HepG2 (cell line): Measurements from ENCODE around the gene PSKH1. TPM values are rescaled to one million over a fixed set of nuclear protein-coding genes. Genes with fewer than 3 reads are reported as not detected.
A peak's percentile ranks its signal among the peaks of the same experiment; 100 is the strongest.

Experiments
- AHR ChIP-seq: IDR thresholded peaks from 2 replicates; pipeline ENCODE4 v1.6.1; 2018; ENCODE audit warnings: missing genetic modification reagents, missing compliant biosample characterization
- DR1 ChIP-seq: sonication (generic); formaldehyde crosslinking; IDR thresholded peaks from 2 replicates; pipeline ENCODE4 v1.8.0; 2021; ENCODE audit warnings: mild to moderate bottlenecking, missing genetic modification reagents, inconsistent platforms
- FOXO1 ChIP-seq: sonication (generic); formaldehyde crosslinking; IDR thresholded peaks from 2 replicates; pipeline ENCODE4 v1.4.0; 2020; ENCODE audit warnings: missing genetic modification reagents
- GATAD1 ChIP-seq: IDR thresholded peaks from 2 replicates; pipeline ENCODE4 v1.6.1; 2016; ENCODE audit warnings: missing genetic modification reagents, missing compliant biosample characterization
- HDAC2 ChIP-seq: sonication (generic); formaldehyde crosslinking; IDR thresholded peaks from 2 replicates; pipeline ENCODE4 v1.4.0; 2020; ENCODE audit warnings: missing genetic modification reagents
- HOXD1 ChIP-seq: sonication (generic); formaldehyde crosslinking; IDR thresholded peaks from 2 replicates; pipeline ENCODE4 v1.5.0; 2020; ENCODE audit warnings: missing genetic modification reagents
- JUNB ChIP-seq: sonication (generic); formaldehyde crosslinking; IDR thresholded peaks from 2 replicates; pipeline ENCODE4 v1.8.0; 2022; ENCODE audit warnings: missing genetic modification reagents, mild to moderate bottlenecking, borderline replicate concordance
- KLF15 ChIP-seq: sonication (generic); formaldehyde crosslinking; IDR thresholded peaks from 2 replicates; pipeline ENCODE4 v1.8.1; 2023; ENCODE audit warnings: borderline replicate concordance, mild to moderate bottlenecking, inconsistent platforms, missing genetic modification reagents, mixed read lengths
- MYNN ChIP-seq: sonication (generic); formaldehyde crosslinking; IDR thresholded peaks from 2 replicates; pipeline ENCODE4 v1.4.0; 2020; ENCODE audit warnings: mild to moderate bottlenecking, low read depth, missing genetic modification reagents
- RBM39 ChIP-seq: fragments of 200-400 bp; formaldehyde crosslinking; IDR thresholded peaks from one replicate; pipeline ENCODE4 v1.6.1; 2018; ENCODE audit warnings: antibody characterized with exemption, mild to moderate bottlenecking, low read depth, low read length; ENCODE audit not compliant: poor library complexity, severe bottlenecking
- REL ChIP-seq: sonication (generic); formaldehyde crosslinking; conservative IDR thresholded peaks from 2 replicates; pipeline ENCODE4 v1.8.0; 2022; ENCODE audit warnings: mild to moderate bottlenecking, missing genetic modification reagents, moderate library complexity
- TFE3 ChIP-seq: IDR thresholded peaks from 2 replicates; pipeline ENCODE4 v1.6.1; 2016
- ZNF510 ChIP-seq: sonication (generic); formaldehyde crosslinking; IDR thresholded peaks from 2 replicates; pipeline ENCODE4 v1.4.0; 2020; ENCODE audit warnings: low read depth, mild to moderate bottlenecking, missing genetic modification reagents
- ZNF512 ChIP-seq: sonication (generic); formaldehyde crosslinking; IDR thresholded peaks from 2 replicates; pipeline ENCODE4 v1.4.0; 2020; ENCODE audit warnings: mild to moderate bottlenecking, missing genetic modification reagents
- ZNF564 ChIP-seq: sonication (generic); formaldehyde crosslinking; IDR thresholded peaks from 2 replicates; pipeline ENCODE4 v1.8.1; 2023; ENCODE audit warnings: mild to moderate bottlenecking, missing genetic modification reagents
- ZNF580 ChIP-seq: IDR thresholded peaks from 2 replicates; pipeline ENCODE4 v1.6.1; 2016; ENCODE audit warnings: low read depth, borderline replicate concordance
- ZNF749 ChIP-seq: sonication (generic); formaldehyde crosslinking; IDR thresholded peaks from 2 replicates; pipeline ENCODE4 v1.8.0; 2022; ENCODE audit warnings: mild to moderate bottlenecking, missing genetic modification reagents, moderate library complexity, borderline replicate concordance
- polyA plus RNA-seq, 8 experiments: library from polyadenylated mRNA; depleted of rRNA in 3 of 8; stranded (reverse) in 7 of 8; unstranded in 1 of 8; fragments of >200 nt; fragmentation: Illumina TruSeq in 4 of 8; extraction: Trizol in 4 of 8; gene quantifications; 2 replicates each; pipeline versions ENCODE4 v1.2.1 to v1.2.3, GENCODE V29; 2011 to 2016; ENCODE audit warnings: low read depth in 4 of 8, missing spikeins in 1 of 8, mixed read lengths in 1 of 8; ENCODE audit not compliant: insufficient read depth in 1 of 8
- total RNA-seq, 5 experiments: library from RNA; depleted of rRNA; stranded (reverse); fragments of >200 nt; fragmentation: Illumina TruSeq; extraction: Trizol; gene quantifications; 2 replicates each; pipeline ENCODE4 v1.2.3, GENCODE V29; 2016; ENCODE audit warnings: low read depth in 1 of 5
- TF ChIP-seq, protein P1 (sequence below): sonication (generic); formaldehyde crosslinking; IDR thresholded peaks from 2 replicates; pipeline ENCODE4 v1.4.0; 2020; ENCODE audit warnings: mild to moderate bottlenecking, low read depth, missing genetic modification reagents
- TF ChIP-seq, protein P2 (sequence below): sonication (generic); formaldehyde crosslinking; IDR thresholded peaks from 2 replicates; pipeline ENCODE4 v1.4.0; 2020; ENCODE audit warnings: missing genetic modification reagents
- TF ChIP-seq, protein P3 (sequence below): sonication (generic); formaldehyde crosslinking; IDR thresholded peaks from 2 replicates; pipeline ENCODE4 v1.8.0; 2022; ENCODE audit warnings: mild to moderate bottlenecking, missing genetic modification reagents, borderline replicate concordance
- TF ChIP-seq, protein P4 (sequence below): sonication (generic); formaldehyde crosslinking; IDR thresholded peaks from 2 replicates; pipeline ENCODE4 v1.4.0; 2020; ENCODE audit warnings: missing genetic modification reagents

Gene PSKH1
- total and polyA plus RNA-seq, 2 of the 13 experiments (the other 11 are each of a cell fraction or from before 2014, with no cell fraction given) = 8.4 to 19.1 TPM

GRCh38 chr16:67943619-67944504 lies 50.8 kb downstream of the PSKH1 start, which contains the start of gene LCAT (continued):
- TF ChIP-seq DR1 (CRISPR knock-in tag) (peak; percentile 83; the same call in 1 of the 2 replicates), RBM39 (peak; percentile 94), TFE3 (CRISPR knock-in tag) (peak; percentile 34; the same call in 1 of the 2 replicates), ZNF564 (CRISPR knock-in tag) (peak; percentile 72), ZNF580 (CRISPR knock-in tag) (peak; percentile 41; the same call in 1 of the 2 replicates), JUNB (no peak), KLF15 (CRISPR knock-in tag) (peak; percentile 73; the same call in 1 of the 2 replicates), REL (CRISPR knock-in tag) (no peak; the same call in 1 of the 2 replicates), MYNN (no peak), HDAC2 (peak; percentile 72), GATAD1 (peak; percentile 40; the same call in 1 of the 2 replicates), ZNF512 (no peak), ZNF749 (CRISPR knock-in tag) (no peak), HOXD1 (CRISPR knock-in tag) (no peak), AHR (CRISPR knock-in tag) (peak; percentile 80), FOXO1 (CRISPR knock-in tag) (peak; percentile 67), ZNF510 (CRISPR knock-in tag) (no peak)
- TF ChIP-seq, protein P1, sequence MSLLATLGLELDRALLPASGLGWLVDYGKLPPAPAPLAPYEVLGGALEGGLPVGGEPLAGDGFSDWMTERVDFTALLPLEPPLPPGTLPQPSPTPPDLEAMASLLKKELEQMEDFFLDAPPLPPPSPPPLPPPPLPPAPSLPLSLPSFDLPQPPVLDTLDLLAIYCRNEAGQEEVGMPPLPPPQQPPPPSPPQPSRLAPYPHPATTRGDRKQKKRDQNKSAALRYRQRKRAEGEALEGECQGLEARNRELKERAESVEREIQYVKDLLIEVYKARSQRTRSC (CRISPR knock-in tag) = no peak
- TF ChIP-seq, protein P2, sequence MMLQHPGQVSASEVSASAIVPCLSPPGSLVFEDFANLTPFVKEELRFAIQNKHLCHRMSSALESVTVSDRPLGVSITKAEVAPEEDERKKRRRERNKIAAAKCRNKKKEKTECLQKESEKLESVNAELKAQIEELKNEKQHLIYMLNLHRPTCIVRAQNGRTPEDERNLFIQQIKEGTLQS (CRISPR knock-in tag) = peak; percentile 24; the same call in 1 of the 2 replicates
- TF ChIP-seq, protein P3, sequence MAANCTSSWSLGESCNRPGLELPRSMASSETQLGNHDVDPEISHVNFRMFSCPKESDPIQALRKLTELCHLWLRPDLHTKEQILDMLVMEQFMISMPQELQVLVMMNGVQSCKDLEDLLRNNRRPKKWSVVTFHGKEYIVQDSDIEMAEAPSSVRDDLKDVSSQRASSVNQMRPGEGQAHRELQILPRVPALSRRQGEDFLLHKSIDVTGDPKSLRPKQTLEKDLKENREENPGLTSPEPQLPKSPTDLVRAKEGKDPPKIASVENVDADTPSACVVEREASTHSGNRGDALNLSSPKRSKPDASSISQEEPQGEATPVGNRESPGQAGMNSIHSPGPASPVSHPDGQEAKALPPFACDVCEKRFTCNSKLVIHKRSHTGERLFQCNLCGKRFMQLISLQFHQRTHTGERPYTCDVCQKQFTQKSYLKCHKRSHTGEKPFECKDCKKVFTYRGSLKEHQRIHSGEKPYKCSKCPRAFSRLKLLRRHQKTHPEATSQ (CRISPR knock-in tag) = peak; percentile 68; the same call in 1 of the 2 replicates
- TF ChIP-seq, protein P4, sequence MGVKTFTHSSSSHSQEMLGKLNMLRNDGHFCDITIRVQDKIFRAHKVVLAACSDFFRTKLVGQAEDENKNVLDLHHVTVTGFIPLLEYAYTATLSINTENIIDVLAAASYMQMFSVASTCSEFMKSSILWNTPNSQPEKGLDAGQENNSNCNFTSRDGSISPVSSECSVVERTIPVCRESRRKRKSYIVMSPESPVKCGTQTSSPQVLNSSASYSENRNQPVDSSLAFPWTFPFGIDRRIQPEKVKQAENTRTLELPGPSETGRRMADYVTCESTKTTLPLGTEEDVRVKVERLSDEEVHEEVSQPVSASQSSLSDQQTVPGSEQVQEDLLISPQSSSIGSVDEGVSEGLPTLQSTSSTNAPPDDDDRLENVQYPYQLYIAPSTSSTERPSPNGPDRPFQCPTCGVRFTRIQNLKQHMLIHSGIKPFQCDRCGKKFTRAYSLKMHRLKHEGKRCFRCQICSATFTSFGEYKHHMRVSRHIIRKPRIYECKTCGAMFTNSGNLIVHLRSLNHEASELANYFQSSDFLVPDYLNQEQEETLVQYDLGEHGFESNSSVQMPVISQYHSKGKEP (CRISPR knock-in tag) = no peak
